ENCODE measurements around the gene ARG2.

The ARG2 gene

DNA sequence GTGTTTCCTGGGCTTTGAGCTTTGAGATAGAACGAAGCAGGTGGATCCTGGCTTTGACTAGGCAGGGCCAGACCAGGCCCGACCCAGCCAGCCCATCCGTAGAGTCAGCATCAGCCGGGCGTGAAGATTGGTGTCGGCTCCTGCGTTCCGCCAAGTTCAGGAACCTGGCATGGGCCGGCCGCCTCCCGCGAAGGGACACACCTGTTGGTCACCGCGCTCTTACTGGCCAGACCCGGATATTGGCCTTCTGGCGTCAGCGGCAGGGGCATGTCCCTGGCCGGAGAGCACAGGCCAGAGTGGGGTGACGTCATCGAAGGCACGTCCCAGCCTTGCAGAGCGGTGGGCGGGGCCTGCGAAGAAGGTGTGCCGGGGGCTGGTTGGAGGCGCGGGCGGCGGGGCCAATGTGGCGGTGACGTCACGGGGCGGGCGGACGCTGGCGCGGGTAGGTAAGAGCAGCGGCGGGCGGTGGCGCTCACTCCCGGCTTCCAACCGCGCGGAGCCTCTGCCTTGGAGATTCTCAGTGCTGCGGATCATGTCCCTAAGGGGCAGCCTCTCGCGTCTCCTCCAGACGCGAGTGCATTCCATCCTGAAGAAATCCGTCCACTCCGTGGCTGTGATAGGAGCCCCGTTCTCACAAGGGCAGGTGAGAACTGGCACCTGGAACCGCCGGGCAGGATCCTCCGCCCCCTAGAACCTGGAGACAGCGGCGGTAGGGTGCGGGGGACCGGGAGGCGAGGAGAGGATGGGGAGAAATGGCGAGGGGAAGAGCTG is at the start of gene ARG2:
ARG2 (plus strand) TSS at position 475 of the 771 bp plus-strand sequence; CDS start at position 533, 58 bp downstream.
- peak; percentile 96 for DNase-seq

DNA sequence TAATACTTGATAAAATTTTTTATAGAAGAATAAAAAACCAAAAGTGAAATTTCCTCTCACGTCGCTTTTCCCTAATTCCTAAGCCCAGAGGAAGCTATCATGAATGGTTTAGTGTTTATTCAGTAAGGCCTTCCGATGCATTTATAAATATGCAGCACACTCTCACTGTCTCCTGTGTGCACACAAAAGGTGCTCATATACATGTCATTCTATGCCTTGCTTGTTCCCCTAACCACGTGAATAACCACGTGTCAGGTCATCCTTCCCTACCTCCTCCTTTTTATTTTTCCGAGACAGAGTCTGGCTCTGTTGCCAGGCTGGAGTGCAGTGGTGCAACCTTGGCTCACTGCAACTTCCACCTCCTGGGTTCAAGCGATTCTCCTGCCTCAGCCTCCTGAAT is 49.3 kb upstream of the ARG2 start:
- DNase-seq = no peak

DNA sequence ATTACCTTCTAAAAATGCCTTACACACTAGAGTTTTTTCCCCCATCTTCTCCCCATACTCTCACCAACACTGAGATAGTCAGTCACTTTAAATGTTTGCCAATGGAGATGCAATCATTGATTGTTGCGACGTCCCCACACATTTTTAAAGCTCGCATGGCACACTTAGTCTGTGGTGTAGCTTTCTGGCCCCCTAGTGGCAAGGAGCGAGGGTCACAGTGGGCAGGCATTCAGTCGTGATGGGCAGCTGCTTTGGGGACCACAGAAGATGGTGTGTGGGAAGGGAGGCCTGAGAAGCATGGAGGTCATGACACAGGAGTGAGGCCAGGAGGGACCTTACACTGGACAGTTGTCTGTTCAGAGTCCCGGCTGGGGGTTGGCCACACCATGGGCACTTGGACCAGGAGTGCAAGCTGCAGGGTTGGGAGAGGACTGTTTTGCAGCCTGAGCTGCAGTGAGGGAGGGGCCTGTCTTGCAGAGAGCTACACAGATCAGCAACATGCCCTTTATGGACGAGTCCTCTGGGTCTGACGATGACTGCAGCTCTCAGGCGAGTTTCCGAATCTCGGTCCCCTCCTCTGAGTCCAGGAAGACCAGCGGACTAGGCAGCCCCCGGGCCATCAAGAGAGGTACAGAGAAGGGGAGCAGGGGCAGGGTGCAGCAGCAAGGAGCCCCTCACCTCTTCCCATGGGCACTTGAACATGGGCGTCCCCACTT is 48.3 kb upstream of the ARG2 start:
- DNase-seq = peak; percentile 61

DNA sequence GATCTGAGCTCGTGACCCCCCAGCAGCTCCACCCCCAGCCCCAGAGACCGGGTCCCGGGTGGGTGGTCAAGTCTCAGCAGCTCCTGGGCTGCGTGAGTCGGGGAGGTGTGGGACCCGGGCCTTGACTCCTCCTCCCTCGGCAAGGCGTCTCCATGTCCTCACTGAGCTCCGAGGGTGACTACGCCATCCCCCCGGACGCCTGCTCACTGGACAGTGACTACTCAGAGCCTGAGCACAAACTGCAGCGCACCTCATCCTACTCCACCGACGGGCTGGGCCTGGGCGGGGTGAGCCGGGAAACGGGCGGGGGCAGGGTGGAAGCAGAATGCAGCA is 47.8 kb upstream of the ARG2 start:
- no peak for DNase-seq

DNA sequence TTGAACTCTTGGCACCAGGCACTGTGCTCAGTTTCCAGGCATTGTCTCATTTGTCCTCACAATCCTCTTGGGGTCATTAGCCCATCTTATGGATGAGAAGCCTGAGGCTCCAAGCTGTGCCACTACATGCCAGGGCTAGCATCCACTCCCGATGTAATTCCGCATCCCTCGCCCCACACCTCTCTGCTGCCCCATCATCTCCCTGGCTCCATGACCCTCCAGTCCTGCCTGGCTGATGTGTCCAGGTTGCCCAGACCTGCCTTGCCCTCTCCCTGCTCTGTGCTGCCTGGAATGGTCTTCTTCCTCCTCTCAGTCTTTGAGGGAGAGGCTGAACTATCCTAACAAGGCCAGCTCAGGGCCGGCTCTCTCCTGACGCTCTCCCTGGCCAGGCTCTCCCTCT is 47.1 kb upstream of the ARG2 start:
- DNase-seq = no peak

DNA sequence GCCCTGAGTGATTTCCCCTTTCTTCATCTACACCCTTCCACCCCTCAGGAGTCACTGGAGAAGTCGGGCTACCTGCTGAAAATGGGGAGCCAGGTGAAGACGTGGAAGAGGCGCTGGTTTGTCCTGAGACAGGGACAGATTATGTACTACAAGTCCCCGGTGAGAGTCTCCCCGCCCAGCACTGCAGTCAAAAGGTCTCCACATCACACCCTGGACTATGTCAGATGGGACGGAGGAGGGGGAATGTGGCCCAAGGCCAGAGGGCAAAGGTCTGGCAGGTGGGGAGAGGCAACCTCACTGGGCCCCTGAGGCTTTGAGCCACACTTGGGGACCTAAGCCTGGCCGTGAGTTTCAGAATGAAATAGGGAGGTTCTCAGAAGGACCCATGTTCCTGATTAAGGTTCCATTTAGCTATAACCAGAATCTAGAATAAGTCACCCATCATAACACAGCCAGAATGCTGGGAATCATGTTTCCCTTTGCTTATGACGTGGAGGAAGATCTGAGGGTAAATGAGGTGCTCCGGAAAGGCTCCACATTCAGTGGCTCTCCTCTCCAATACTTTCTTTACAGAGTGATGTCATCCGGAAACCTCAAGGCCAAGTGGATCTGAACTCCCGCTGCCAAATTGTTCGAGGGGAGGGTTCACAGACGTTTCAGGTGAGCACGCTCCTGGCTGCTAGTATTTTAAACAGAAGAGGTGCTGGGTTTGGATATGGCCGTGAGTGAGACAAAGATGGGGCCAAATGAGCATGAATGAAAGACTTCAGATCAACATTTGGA is 46.3 kb upstream of the ARG2 start:
- DNase-seq = no peak

DNA sequence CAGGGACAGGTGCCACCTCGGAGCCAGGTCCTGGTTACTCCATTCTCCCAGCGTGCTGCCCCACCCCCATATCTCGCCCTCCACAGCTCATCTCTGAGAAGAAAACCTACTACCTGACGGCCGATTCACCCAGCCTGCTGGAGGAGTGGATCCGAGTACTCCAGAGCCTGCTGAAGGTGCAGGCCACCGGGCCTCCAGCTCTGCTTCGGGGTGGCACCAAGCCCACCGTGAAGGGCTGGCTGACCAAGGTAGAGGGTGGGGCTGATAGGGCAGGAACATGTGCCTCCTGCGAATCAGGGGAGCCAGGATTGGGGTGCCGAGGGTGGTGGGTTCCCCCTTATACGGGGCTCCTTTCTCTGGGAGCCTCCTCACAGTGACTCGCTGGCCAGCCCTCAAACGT is 45.6 kb upstream of the ARG2 start:
- no peak for DNase-seq

DNA sequence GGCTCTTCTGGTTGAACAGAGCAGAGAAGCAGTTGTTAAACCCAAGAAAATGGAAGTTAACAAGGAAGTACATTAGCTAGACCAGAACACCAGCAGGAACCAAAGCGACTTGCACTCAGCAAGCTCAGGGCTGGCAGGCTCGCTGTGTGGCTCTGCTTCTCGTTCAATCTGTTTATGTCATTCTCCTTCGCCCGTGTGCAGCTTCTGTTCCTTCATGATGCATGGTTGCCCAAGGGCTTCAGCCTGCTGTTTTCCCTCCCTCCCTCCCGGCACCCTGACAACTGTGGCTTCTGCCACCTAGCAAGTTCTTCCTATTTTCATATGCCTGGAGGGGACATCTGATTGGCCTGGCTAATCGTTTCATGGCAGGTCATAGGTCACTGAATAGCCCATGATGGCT is 44.9 kb upstream of the ARG2 start:
- DNase-seq = no peak

DNA sequence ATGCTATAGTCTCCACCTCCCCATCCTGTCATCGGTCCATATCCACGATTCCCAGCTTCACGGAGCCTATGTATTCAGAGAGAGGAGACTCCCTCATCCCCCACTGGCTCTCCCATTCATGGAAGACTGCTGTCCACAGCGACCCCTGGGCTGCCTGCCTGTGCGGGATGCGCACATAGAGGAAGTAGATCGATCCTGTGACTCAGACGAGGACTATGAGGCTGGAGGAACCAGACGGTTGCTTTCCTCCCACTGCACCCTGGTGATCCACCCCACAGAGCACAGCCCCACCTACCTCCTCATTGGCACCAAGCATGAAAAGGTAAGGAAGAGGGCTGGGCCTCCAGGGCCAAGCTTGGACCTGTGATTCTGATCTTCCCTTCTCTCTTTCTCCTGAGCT is 44.0 kb upstream of the ARG2 start:
- DNase-seq = no peak

DNA sequence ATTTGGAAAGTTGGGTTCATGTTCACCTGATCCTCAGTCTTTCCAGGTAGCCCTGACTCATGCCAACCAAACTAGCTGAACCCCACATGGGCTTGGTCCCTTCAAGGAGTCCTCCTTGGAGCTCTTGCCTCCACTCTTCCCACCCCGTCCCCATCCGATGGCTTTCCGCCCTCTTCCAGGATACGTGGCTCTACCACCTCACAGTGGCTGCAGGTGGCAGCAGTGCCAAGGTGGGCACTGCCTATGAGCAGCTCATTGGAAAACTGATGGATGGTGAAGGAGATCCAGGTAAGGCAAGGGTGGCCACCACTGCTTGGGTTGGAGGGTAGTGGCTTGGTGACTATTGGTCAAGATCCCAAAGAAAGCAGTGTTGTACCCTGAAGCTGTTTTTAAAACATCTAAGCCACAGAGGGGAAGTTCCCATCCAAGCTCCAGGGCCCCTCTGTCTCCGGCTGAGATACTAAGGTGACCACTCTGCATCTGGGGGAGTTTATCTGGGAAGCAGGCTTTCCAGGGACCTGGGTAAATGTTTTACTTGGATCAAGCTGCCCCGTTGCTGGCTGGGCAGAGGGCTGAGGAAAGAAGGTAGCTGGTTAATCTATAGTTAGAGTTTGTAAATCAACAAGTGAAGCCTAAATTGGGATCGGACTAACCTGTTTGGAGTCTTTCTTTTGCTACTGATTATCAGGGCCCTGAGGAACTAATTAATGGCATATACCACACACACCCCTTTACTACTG is 43.3 kb upstream of the ARG2 start:
- DNase-seq = no peak

DNA sequence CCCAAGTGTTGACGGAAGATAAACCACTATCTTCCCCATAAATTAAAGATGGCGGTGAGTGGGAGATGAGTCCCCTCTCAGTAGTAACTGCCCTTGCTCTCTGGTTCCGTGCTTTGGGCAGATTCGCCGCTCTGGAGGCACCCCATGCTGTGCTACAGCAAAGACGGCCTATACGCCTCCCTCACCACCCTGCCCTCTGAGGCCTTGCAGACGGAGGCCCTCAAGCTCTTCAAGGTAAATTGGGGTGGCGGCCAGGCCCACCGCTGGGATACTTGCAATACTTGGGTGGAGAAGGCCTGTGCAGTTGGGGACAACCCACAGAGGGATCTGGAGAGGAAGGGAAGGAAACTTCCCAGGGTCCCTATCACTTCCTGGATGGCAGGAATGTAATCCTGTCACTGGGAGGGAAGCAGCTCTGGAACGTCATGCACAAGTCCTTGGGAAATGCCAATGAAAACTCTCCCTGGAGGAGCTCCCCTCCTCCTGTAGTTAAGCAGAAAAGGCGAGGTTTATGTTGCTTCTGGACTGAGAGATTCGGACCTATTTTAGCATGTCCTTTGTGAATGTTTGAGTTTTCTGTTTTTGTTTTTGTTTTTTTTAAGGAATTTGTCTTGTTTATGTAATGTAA is 42.4 kb upstream of the ARG2 start:
- DNase-seq = no peak

DNA sequence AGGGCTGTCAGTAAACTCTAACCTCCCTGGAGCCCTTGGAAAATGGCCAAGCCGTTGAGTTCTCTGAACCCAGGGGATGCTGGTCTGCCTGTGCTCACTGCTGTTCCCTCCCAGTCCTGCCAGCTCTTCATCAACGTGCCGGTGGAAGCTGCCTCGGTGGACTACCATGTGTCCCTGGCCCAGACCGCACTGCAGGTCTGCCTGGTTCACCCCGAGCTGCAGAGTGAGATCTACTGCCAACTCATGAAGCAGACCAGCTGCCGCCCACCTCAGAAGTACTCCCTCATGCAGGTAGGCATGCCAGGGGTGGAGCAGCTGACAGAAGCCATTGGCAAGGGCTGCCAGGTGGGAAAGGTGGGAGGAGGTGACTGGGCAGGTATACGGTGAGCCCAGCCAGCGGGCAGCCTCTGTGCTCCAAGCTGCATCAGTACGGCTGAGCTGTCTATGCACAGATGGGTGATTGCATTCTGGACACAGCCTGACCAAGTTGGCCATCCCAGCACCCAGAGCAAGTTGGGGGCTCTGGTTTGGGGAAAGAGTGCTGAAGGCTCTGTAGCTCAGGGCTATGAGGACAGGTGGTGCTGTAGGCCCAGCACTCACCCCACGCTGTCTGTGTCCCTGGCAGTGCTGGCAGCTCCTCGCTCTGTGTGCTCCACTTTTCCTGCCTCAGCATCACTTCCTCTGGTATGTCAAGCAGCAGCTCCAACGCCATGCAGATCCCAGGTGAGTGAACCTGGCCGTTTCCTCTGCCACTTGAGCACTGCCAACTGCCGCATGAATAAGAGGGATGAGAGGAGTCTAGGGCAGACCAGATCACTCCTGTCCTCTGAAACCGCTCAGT is 41.6 kb upstream of the ARG2 start:
- DNase-seq = peak; percentile 19

DNA sequence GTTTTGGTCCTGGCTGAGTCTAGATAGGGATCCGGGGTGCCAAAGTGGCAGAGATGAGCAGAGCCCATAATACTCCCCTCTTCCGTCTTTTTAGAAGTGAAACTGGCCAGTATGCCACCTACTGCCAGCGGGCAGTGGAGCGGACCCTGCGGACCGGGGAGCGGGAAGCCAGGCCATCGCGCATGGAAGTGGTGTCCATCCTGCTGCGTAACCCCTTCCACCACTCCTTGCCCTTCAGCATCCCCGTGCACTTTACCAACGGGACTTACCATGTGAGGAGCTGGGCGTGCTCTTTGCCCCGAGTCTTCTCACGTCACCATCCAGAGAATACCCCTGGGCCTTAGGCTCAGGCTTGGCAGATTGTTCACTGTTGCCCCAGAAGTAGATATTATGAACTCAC is 40.7 kb upstream of the ARG2 start:
- no peak for DNase-seq

DNA sequence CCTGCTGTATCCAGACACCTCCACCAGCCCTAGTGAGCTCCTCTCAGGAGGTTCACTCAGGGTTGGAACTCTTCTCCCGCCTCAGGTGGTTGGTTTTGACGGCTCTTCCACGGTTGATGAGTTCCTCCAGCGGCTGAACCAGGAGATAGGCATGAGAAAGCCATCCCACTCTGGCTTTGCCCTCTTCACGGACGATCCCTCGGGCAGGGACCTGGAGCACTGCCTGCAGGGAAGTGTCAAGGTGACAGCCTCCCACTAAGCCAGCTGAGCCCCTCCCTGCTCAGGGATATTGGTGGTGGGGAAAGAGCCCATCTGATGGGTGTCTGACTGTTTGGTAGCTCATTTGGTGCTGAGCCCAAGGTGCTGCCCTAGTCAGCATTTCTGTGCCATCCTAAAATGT is 40.1 kb upstream of the ARG2 start:
- no peak for DNase-seq

DNA sequence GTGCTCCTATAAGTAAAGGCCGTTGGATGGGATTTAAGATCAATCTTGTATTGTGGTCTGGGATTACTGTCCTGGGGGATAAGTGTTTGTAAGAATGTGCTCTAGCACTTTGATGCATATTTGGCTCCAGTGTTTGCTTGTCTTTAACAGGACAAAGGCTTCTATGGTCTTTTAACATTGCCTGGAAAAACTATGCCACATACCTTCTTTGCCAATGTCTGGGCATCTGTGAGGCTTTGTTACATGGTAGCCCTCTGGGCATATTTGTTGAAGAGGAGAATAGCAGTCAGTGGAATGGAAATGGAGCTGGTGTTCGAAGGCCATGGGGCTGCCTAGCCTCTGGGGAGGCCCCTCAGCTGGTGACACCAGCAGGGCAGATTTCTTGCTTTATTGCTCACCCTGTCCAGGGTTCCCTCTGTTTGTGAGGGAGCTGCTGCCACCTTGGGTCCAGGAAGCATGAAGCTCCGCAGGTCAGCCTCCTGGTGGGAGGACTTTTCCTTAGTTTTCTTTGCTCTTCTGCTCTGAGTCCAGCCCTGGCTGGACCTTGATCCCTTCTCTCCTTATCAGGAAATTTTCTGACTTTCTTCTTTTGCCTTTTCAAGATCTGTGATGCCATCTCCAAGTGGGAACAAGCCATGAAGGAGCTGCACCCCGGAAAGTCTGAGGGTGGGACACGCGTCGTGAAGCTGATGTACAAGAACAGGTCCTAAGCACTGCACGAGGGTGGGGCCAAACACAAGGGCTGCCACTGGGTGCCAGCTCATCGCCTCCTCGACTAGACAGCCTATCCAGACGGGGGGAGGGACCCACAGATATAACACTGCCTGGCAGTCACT is 39.2 kb upstream of the ARG2 start:
- DNase-seq = no peak

DNA sequence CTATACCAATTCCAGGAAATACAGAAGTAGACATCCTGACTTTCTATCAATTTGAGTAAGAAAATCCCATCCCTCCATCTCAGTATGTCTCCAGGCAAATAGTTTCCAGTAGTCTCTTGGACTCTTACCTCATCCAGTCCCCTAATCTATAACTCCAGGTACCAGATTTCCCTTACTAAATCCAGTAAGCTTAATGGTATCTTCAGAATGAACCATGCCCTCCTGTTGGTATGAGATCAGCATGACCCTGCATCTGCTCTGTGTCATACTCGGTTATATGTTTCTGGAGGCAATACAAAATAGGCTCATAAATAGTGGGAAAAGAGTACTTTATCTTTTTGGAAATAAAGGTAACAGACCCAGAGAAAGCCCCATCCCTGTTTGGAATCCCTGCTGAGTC is 38.1 kb upstream of the ARG2 start:
- DNase-seq = no peak

DNA sequence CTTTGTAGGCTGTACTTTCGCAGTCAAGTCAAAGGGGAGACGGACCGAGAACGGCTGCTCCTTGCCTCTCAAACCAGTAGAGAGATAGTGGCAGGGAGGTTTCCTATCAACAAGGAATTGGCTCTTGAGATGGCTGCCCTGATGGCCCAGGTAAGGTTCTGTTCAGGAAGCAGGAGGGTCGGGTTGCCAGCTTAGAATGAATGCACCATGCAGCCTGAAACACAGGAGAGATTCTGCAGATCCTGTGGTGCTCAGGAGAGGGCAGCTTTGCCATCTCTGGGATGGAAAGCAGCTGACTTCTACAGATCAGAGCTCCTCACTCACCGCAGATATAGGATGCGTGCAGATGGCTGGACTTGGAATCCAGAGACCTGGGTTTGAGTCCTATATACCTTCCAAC is 37.7 kb upstream of the ARG2 start:
- no peak for DNase-seq

DNA sequence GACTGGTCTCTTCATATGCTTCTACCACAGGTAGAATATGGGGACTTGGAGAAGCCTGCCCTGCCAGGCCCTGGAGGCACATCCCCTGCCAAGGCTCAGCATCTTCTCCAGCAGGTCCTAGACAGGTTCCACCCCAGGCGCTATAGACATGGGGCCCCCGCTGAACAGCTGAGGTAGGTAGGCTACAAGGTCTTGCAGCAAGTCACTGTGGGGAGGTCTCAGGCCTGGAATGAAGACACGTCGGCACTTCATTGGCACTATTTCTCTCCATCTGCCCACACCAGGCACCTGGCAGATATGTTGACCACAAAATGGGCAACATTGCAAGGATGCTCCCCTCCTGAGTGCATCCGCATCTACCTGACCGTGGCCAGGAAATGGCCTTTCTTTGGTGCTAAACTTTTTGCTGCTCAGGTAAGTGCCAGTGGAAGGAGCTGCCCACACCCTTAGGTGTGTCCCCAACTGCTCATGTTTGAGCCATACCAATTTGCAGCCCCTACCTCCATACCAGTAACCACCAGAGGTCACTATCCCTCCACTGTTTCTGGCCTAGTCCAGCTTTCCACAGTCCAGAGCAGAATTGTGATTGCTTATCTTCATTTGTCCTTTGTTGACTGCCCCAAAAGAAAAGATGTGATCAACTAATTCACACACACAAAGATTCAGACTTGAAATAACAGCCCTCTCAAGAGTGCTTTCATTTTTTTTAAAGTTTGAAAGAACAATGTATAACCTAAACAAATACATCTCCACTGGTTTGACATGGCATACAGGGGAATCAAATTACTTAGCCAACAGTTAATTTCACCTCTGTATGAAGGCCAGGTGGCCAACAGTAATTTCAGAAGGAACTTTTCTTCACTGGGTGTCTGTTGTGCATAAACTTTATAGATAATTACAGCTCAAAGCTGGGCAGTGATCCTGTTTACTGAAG is 35.7 kb upstream of the ARG2 start:
- peak; percentile 28 for DNase-seq

DNA sequence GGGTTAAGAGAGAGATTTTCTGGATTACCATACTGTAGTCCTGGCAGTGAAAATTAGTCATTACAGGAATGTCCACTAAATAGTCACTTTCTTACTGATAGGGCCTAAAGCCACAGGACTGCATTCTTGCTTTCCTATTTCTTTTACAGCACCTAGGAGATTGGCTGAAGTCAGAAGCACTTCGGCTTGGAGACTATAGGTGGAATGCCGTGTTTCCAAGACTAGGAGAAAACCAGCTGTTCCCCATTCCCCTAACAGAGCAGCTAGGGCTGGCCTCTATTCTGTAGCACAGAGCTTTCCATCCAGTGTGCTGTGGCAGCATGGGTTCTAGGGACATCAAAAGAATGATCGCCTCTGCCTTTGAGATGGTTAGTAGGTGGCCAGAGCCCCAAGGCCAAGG is 34.7 kb upstream of the ARG2 start:
- DNase-seq = no peak

DNA sequence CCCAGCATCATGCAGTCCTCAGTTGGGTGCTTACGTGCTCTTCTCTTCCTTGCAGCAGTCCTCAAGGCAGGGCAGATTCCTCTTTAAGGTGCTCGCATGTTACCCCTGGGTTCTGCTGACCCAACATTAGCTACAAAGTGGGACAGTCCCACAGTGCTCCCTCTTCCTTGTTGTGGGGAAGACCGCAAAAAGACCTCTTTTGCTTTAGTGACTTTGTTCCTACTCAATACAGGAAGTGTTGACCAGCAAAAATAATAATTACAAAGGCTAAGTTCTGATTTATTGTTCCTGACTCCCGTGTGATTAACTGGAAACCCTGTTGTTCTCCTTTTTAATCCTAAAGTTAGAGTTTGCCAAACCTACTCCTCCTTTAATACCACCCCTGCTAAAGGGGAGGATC is 33.4 kb upstream of the ARG2 start:
- no peak for DNase-seq
